GM20000 (cell line): ENCODE data around the gene ADCY5.

Experiments
- DNase-seq: peaks from one replicate; pipeline ENCODE4 v3.0.0; 2012; ENCODE audit warnings: low spot score
- TF ChIP-seq, protein P1 (sequence below): IDR thresholded peaks from 2 replicates; pipeline ENCODE4 v1.5.1; 2012; ENCODE audit warnings: mild to moderate bottlenecking, control low read depth; ENCODE audit errors: extremely low read depth, missing control alignments

Gene ADCY5

DNA sequence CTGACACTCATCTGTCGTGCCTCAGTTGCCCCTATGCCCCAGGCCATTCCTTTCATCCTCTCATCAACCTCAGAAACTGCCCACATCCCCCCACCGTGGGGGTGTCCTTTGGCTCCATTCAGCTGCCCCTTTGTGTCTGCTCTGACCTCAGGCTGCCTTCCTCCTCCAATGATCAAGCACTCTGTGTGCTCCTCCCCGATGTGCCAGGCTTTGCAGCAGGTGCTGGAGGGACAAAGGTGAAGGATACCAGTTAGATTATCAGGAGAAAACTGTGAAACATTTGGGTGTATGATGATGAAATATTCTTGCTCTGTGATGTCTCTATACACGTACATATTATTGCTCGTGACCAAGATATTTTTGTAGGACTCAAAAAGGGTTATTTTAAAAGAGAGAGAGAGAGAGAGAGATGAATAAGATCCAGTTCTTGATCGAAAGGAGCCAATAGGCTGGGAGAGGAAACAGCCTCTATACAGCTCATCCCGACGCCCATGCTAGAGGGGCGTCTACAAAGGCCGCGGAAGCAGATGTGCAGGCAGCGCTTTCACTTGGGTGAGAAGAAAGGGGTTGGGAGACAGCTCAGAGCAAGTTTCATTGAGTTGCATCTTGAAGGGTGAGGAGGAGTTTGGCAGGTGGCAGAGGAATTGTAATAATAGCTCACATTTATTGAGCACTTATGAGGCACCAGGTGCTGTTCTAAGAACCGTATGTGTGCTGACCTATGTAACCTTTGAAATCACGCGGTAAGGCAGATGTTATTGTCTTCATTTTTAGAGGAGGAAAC, 28.3 kb upstream of the ADCY5 start:
- no peak for DNase-seq
- TF ChIP-seq, protein P1, sequence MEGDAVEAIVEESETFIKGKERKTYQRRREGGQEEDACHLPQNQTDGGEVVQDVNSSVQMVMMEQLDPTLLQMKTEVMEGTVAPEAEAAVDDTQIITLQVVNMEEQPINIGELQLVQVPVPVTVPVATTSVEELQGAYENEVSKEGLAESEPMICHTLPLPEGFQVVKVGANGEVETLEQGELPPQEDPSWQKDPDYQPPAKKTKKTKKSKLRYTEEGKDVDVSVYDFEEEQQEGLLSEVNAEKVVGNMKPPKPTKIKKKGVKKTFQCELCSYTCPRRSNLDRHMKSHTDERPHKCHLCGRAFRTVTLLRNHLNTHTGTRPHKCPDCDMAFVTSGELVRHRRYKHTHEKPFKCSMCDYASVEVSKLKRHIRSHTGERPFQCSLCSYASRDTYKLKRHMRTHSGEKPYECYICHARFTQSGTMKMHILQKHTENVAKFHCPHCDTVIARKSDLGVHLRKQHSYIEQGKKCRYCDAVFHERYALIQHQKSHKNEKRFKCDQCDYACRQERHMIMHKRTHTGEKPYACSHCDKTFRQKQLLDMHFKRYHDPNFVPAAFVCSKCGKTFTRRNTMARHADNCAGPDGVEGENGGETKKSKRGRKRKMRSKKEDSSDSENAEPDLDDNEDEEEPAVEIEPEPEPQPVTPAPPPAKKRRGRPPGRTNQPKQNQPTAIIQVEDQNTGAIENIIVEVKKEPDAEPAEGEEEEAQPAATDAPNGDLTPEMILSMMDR = no peak

DNA sequence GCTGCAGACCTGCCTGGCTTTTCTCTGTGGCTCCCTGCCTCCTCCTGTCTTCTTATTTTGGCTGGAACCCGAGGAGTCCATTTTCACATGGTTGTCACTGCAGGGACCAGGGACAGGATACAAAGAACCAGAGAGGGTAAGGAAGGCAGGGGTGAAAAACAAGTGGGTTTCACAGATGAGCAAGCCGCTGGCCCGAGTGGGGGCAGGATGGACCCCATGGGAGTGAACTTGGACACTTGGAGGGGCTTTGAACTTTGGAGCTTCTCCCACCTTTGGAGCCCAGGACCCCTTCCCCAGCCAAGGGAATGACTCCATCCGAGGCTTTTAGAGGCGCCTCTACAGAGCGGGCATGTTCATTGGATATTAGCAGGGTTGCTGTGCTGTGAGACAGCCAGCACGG, 26.9 kb upstream of the ADCY5 start:
- DNase-seq = no peak
- TF ChIP-seq, protein P1 = no peak

DNA sequence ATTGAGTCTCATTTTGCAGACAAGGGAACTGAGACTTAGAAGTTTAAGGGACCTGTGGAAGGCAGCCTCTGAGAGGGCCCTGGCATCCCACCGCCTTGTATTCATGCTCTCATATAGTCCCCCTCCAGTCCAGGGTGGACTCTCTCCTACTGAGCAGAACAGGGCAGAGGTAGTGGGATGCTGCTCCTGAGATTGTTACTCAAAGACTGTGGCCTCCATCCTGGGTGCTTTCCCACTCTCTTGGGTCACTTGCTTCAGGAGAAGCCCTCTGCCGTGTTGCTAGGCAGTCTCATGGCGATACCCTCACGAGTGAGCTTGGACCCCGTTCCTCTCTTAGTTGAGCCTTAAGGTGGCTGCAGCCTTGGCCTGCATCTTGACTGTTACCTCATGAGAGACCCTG, 22.2 kb upstream of the ADCY5 start:
- TF ChIP-seq, protein P1 = no peak
- no peak for DNase-seq

DNA sequence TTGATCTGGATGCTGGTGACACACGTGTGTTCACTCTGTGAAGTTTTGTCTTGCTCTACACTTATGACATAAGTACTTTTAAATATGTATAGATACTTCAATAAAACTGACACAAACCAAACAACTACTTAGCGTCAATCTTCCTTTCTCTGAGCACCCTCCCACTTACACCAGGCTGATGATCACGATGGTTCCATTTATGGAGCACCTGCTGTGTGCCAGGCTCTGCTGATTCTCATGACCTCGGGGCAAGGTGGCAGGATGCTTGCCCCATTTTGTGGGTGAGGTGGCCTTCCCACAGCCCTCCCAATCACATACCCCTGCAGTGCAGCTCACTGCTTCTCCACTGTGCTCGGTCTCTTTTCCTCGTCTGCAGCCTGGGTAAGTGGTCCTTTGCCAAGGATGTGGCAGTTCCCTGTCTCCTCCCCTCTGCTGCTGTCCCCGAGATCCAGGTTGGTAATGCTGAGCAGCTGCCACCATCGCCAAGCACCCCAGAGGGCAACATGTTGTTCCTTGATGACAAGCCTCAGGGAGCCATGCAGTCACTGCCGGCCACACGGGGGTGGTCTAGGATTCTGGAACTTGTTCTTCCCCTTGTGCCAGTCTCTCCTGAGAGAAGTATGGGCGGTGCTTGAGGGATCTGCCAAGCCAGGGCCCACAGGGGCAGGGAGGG, 20.6 kb upstream of the ADCY5 start:
- TF ChIP-seq, protein P1 = no peak

DNA sequence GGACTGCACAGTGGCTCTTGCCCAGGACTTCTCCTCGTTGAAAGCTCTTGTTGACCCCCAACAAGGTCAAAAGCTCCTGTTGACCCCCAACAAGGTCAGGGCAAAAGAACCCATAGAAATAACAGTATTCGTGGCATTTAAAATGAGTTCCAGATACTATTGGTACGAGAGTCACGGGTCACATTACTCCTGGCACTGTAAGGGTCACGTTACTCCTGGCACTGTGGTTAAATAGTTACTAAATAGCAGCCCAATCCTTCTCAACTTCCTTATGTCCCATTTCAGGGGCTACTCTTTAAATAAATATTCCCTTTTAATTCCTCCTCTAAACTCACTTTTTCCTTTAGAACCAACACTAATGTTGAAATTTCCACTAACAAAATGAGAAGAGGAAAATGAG, 18.2 kb upstream of the ADCY5 start:
- DNase-seq = no peak
- TF ChIP-seq, protein P1 = no peak

More for the DNA sequence above, 20.6 kb upstream of the ADCY5 start:
- no peak for DNase-seq

DNA sequence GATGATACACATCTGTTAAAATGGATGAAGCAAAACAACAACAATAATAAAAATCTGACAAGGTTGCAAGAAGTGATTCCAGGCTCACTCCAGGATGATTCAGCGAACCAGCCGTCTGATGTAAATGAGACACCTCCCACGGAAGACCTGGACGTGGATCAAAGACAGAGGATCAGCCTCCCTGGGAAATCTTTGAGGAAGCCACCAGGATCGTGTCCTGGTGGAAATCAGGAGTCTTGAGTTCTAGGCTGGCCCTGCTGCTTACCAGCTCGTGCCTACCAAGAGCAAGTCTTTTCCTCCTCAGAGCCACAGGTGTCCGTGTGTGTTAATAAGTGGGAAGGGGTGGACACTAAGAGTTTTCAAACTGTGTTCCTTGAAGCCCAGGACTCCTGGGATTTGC, 15.3 kb upstream of the ADCY5 start:
- TF ChIP-seq, protein P1 = no peak
- no peak for DNase-seq

DNA sequence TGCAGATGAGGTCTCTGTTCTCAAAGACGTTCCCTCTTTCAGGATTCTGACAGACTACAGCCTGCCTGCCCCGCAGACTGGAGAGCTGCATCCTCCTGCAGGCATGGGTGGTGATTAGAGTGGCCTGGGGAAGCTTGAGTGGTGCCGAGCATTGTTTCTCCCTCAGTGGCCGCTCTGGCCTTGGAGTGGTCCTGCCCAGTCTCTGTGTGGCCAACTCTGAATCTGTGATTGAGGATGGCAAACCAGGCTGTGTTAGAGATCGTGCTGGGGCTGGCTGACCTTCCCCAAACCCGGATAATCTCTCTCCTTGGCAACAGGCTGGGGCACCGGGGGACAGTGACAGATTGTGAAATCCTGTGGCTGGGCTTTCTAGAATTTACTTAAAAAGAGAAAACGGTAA, 11.0 kb upstream of the ADCY5 start:
- no peak for DNase-seq
- TF ChIP-seq, protein P1 = no peak
